ENCODE measurements around the gene HTR3C. TPM values are rescaled to one million over a fixed set of nuclear protein-coding genes. Genes with fewer than 3 reads are reported as not detected.

The HTR3C gene
- total RNA-seq, 2 donors from 2014 or later, result not detected

GRCh38 chr3:184082034-184082433, 29.2 kb downstream of the HTR3C start:
- DNase-seq, result no peak
- Mint-ChIP-seq H3K36me3 (ENCODE audit: low read depth) (no peaks in the 10 kb centered on the region), H3K27me3 (ENCODE audit: insufficient read depth) (no peaks in the 10 kb centered on the region), H3K9me3 (peaks cover 3% of the 10 kb centered on the region), H3K27ac (no peak overlapping the region), H3K4me1 (peaks cover 13% of the 10 kb centered on the region), H3K4me3 (no peak overlapping the region)
- no peak overlapping the region for H3K4me3 ChIP-seq (ENCODE audit: low read length)
- H3K36me3 ChIP-seq (ENCODE audit: control insufficient read depth, insufficient read depth, low read length), result no peaks in the 10 kb centered on the region
- no peak overlapping the region for H3K9ac ChIP-seq (ENCODE audit: extremely low read depth, low read length, poor library complexity, severe bottlenecking)
- no peak for TF ChIP-seq CTCF (conservative IDR thresholded peaks at IDR 0.05)
- no peaks in the 10 kb centered on the region for H3K4me1 ChIP-seq (ENCODE audit: control insufficient read depth, insufficient read depth, low read length)
- no peaks in the 10 kb centered on the region for H3K27me3 ChIP-seq (ENCODE audit: control insufficient read depth, insufficient read depth, low read length, poor library complexity, severe bottlenecking)
- no peak overlapping the region for H3K27ac ChIP-seq (ENCODE audit: low read depth, low read length)
- H3K9me3 ChIP-seq (ENCODE audit: control insufficient read depth, low read length), result peaks cover 6% of the 10 kb centered on the region
- 81 to 93% methylated on average over 4 to 10 of the region's 10 CpGs for WGBS, 2 experiments (ENCODE audit: insufficient coverage in 1 of 2, insufficient read length in 1 of 2)

- no peak overlapping the region for H3K27ac Mint-ChIP-seq
- H3K4me1 Mint-ChIP-seq, result peaks cover 13% of the 10 kb centered on the region
- H3K27me3 Mint-ChIP-seq (ENCODE audit: insufficient read depth), result no peaks in the 10 kb centered on the region
- no peak overlapping the region for H3K4me3 Mint-ChIP-seq
- DNase-seq, result no peak
- no peak for TF ChIP-seq CTCF (conservative IDR thresholded peaks at IDR 0.05)
- Histone ChIP-seq H3K9ac (ENCODE audit: extremely low read depth, low read length, poor library complexity, severe bottlenecking) (no peak overlapping the region), H3K9me3 (ENCODE audit: control insufficient read depth, low read length) (peaks cover 6% of the 10 kb centered on the region), H3K36me3 (ENCODE audit: control insufficient read depth, insufficient read depth, low read length) (no peaks in the 10 kb centered on the region), H3K27ac (ENCODE audit: low read depth, low read length) (no peak overlapping the region), H3K4me3 (ENCODE audit: low read length) (no peak overlapping the region), H3K27me3 (ENCODE audit: control insufficient read depth, insufficient read depth, low read length, poor library complexity, severe bottlenecking) (no peaks in the 10 kb centered on the region), H3K4me1 (ENCODE audit: control insufficient read depth, insufficient read depth, low read length) (no peaks in the 10 kb centered on the region)
- no peaks in the 10 kb centered on the region for H3K36me3 Mint-ChIP-seq (ENCODE audit: low read depth)
- WGBS, 2 experiments (ENCODE audit: insufficient coverage in 1 of 2, insufficient read length in 1 of 2), result 71 to 78% methylated on average over 2 of the region's 2 CpGs
- H3K9me3 Mint-ChIP-seq, result peaks cover 3% of the 10 kb centered on the region
Measured at GRCh38 chr3:184082465-184082864, 29.6 kb downstream of the HTR3C start.

- Histone ChIP-seq H3K27me3 (ENCODE audit: control insufficient read depth, insufficient read depth, low read length, poor library complexity, severe bottlenecking) (no peaks in the 10 kb centered on the region), H3K4me3 (ENCODE audit: low read length) (no peak overlapping the region), H3K9me3 (ENCODE audit: control insufficient read depth, low read length) (peaks cover 6% of the 10 kb centered on the region), H3K27ac (ENCODE audit: low read depth, low read length) (no peak overlapping the region), H3K36me3 (ENCODE audit: control insufficient read depth, insufficient read depth, low read length) (no peaks in the 10 kb centered on the region), H3K9ac (ENCODE audit: extremely low read depth, low read length, poor library complexity, severe bottlenecking) (no peak overlapping the region), H3K4me1 (ENCODE audit: control insufficient read depth, insufficient read depth, low read length) (no peaks in the 10 kb centered on the region)
- WGBS, 2 experiments (ENCODE audit: insufficient coverage in 1 of 2, insufficient read length in 1 of 2), result 86 to 91% methylated on average over 2 to 3 of the region's 3 CpGs
- H3K27ac Mint-ChIP-seq, result no peak overlapping the region
- TF ChIP-seq CTCF (conservative IDR thresholded peaks at IDR 0.05), result no peak
- H3K36me3 Mint-ChIP-seq (ENCODE audit: low read depth), result no peaks in the 10 kb centered on the region
- no peaks in the 10 kb centered on the region for H3K27me3 Mint-ChIP-seq (ENCODE audit: insufficient read depth)
- no peak overlapping the region for H3K4me3 Mint-ChIP-seq
- H3K9me3 Mint-ChIP-seq, result peaks cover 3% of the 10 kb centered on the region
- DNase-seq, result no peak
- H3K4me1 Mint-ChIP-seq, result peaks cover 7% of the 10 kb centered on the region
Measured at GRCh38 chr3:184085389-184085852, 32.6 kb downstream of the HTR3C start.

All from endodermal cell (in vitro differentiated cells).